G401 (cell line): Measurements from ENCODE around the gene ITIH2. TPM values are rescaled to one million over a fixed set of nuclear protein-coding genes. Genes with fewer than 3 reads are reported as not detected.
"Not testable (repeated sequence)": the region's sequence is repeated elsewhere in the genome, so short reads cannot be mapped to it uniquely, and the experiment has no call there.

ENCODE experiments used
- DNase-seq: peaks from one replicate; pipeline ENCODE4 v3.0.0-alpha.2; 2015; ENCODE audit warnings: low spot score
- in situ Hi-C: cut with HindIII; loops from 2 replicates; pipeline ENCODE4 v1.10.0; 2016; ENCODE audit warnings: low sequenced_read_pairs, mixed read lengths
- total RNA-seq: library from RNA; depleted of rRNA; stranded (reverse); fragments of >200 nt; shearing (Covaris generic); gene quantifications from 2 replicates; pipeline ENCODE4 v1.2.3, GENCODE V29; 2014

Gene ITIH2
- total RNA-seq, 1 experiment from 2014 or later: not detected

DNA sequence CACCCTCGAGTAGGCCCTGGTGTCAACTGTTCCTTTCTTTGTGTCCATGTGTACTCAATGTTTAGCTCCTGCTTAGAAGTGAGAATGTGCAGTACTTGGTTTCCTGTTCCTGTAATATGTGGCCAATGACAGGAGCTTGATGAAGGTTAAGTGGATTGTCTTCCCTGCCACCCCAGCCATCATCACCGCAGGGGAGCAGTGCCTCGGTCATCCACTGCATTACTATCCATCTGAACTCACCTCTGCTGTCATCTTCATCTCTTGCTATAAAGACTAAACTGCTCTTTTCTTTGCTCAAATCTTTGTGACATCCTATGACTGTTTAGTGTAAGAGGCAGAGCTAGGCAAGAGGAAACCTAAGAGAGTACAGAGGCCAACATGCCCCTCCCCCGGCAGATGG, 15.6 kb downstream of the ITIH2 start:
- no peak for DNase-seq
- in situ Hi-C loops: no loop called here

DNA sequence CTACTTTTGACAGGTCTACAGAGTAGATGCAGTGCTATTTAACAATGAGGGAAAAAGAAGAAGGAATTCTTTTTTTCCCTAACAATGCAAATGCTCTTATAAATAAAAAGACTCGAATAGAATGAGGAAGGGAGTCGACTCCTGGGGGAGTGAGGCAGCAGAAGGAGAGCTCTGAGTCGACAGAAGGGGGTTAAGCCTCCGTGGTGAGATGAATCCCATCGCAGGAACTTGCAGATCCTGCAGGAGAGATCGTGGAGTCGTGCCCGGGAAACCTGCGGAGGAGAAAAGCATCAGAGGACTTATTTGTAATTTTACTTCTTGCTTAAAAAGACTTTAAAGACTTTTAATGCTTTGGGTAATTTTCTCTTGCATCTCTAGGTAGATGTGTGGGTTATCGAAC, 17.4 kb downstream of the ITIH2 start:
- in situ Hi-C loops: no loop called here
- no peak for DNase-seq

DNA sequence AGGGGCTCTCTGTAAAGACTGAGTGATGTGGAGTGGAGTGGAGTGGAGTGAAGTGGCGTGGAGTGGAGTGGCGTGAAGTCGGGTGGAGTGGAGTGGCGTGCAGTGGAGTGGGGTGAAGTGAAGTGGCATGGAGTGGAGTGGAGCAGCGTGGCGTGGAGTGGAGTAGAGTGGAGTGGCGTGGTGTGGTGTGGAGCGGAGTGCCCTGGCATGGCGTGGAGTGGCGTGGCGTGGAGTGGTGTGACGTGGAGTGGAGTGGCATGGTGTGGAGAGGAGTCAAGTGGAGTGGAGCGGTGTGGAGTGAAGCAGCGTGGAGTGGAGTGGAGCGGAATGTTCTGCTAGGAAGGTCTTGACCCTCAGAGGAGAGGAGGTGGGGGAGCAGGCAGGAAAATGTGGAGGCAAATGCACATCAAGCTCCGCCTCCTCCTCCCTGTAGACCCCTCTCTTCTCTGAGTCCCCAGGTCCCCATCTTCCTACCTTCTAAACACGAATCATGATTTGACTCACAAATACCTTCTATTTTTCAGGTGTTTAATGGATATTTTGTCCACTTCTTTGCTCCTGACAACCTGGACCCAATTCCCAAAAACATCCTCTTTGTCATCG, 19.9 kb downstream of the ITIH2 start:
- in situ Hi-C loops: no loop called here

DNA sequence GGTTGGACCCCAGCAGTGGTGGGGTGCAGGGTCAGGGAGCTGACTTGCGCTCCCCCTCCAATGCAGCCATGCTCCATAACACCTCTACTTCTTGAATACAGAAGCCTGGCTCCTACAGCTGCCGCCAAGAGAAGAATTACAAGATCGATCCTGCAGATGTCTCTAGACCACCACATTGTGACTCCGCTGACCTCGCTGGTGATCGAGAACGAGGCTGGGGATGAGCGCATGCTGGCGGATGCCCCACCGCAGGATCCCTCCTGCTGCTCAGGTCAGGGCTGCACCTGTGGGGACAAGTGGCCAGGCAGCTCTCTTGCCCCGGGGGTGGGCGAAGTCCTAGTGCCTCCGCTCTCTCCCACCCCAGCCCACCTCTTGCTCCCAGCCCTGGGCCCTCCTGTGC, 31.7 kb downstream of the ITIH2 start:
- in situ Hi-C loops: no loop called here
- no peak for DNase-seq

More for the DNA sequence above, 19.9 kb downstream of the ITIH2 start:
- no peak for DNase-seq

DNA sequence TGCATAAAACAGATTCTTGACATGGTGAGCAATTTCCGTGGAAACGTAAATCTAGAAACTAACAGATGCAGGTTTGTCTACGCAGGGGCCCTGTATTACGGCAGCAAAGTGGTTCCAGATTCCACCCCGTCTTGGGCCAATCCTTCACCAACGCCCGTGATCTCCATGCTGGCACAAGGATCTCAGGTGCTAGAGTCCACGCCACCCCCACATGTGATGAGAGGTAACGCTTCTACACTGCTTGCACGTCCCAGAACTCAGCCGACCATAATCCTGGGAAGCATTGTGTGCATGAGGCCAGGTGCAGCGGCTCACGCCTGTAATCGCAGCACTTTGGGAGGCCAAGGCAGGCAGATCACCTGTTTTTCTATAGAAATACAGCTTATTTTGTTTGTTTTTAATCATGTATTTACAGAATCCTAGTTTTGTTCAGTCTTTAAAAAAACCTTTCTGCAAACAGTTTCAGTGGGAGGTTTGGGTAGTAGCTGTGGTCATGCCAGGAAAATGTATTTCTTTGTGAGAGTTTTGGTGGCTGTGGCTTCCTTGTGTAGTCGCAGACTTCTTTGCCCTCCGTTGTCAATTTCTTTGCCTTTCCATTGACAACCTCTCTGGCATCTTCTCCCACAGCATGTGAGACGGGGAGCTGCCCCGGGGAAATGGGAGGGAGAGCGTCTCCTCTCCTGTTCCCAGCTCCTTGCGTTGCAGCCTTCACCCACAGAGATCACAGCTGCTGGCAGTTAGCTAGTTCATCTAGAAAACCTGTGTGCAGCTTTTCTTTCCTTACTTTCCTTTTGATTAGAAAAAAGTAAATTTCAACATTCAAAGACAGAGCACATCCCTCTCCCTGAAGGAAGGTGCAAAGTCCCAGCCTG, 35.7 kb downstream of the ITIH2 start:
- in situ Hi-C loops: no loop called here
- peak; percentile 9 for DNase-seq

DNA sequence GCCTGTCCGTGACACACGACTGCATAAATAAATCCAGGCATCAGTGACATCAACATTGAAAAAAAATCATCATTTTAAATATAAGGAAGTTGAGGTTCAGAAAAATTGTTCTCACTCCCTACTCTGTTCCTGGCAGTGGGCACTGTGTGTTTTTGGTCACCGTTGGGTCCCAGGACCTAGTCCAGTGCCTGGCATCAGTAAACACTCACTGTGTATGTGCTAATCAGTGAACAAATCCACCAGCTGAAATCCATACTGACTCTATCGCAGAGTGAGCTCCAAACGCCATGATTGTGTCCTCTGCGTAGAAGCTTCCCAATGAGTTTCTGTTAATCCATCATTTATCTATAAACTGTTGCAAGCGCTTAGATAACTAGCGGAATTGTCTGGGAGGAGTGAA, 41.2 kb downstream of the ITIH2 start:
- in situ Hi-C loops: no loop called here

DNA sequence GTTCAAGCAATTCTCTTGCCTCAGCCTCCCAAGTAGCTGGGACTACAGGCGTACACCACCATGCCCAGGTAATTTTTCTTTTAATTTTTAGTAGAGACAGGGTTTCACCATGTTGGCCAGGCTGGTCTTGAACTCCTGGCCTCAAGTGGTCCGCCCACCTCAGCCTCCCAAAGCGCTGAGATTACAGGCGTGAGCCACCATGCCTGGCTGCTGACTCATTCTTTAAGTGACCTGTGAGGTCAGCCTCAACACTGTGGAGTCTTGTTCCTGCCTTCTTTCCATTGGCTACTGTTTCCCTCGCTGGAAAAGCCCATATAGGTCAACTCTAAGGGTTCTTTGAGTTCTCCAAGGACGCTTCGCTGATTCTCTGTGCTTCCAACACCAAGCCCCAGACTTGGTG, 45.5 kb downstream of the ITIH2 start:
- in situ Hi-C loops, DNase-seq: not testable (repeated sequence)

More for the DNA sequence above, 41.2 kb downstream of the ITIH2 start:
- no peak for DNase-seq

DNA sequence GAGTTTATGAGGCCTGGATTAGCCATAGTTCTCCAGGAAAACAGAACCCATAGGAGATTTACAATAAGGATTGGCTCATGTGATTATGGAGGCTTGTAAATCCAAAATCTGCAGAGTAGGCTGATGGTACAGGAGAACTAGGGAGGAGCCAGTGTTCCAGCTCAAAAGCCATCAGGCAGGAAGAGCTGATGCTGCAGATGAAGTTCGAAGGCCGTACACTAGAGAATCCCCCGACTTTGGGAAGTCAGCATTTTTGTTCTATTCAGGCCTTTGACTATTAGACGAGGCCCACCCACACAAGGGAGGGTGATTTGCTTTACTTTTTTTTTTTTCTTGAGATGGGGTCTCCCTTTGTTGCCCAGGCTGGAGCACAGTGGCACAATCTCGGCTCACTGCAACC, 47.1 kb downstream of the ITIH2 start:
- no peak for DNase-seq
- in situ Hi-C loops: no loop called here

DNA sequence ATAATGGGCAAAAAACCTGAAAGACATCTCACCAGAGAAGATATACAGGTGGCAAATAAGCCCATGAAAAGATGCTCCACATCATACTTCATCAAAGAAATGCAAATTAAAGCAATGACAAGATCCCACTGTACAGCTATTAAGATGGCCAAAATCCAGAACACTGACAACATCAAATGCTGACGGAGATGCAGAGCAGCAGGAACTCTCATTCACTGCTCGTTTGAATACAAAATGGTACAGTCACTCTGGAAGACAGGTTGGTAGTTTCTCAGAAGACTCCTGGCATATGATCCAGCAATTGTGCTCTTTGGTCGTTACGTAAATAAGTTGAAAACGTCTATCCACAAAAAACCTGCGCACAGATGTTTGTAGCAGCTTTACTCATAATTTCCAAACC, 49.1 kb downstream of the ITIH2 start:
- no peak for DNase-seq
- in situ Hi-C loops: no loop called here

DNA sequence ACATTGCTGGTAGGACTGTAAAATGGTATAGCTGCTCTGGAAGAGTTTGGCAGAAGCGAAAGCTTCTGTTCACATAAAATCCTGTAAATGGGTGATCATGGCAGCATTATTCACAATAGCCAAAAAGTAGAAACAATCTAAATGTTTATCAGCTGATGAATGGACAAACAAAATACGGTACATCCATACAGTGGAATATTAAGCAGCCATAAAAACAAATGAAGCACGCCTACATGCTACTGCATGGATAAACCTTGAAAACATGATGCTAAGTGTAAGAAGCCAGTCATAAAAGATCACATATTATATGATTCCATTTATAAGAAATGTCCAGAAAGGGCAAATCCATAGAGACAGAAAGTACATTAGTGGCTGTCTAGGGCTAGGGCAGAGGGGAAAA, 52.0 kb downstream of the ITIH2 start:
- in situ Hi-C loops: no loop called here
- no peak for DNase-seq

DNA sequence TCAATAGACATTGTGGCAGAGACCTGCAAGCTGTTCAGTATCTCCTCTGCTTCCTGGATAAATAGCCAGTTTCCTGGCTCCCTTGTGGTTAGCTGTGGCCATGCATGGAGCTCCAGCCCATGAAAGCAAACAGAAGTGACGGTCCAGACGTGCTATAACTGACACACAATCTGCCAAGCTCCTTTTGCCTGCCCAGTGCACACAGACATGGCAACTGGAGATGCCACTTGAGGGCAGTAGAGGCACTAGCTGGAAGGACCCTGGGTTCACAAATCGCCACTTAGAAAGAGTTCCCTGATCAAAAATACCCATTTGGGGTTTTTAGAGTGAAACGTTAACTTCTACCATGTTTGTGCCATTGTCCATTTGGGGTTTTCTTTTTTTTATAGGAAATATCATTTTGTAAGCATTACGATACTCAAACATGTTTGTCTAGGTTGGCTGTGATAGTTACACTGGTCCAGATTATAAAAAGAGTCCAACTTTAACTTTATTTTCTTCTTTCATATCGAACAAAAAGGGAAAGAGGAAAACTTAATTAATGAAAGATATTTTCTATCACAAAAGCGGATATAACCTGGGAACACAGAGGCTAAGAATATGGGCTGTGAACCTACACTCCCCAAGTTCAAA, 53.4 kb downstream of the ITIH2 start:
- DNase-seq: peak; percentile 12
- in situ Hi-C loops: no loop called here

DNA sequence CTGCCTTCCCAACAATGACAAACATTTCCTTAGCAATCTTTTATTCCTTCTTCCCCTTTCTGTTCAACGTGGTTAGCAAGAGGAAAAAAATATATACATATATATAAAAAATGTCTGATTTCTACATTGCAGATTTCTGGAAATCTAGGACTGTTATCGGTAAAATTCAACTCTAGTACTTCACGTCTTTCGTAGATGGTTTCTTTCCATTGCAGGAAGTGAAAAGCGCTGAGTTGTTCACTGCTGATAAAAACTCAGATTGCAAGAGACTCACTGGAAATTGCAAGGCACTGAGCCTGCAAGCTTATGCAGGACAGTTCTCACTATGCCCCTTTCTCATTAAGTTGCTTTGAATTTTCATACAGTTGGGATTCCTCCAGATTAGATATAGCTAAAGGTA, 60.8 kb downstream of the ITIH2 start:
- in situ Hi-C loops: no loop called here

DNA sequence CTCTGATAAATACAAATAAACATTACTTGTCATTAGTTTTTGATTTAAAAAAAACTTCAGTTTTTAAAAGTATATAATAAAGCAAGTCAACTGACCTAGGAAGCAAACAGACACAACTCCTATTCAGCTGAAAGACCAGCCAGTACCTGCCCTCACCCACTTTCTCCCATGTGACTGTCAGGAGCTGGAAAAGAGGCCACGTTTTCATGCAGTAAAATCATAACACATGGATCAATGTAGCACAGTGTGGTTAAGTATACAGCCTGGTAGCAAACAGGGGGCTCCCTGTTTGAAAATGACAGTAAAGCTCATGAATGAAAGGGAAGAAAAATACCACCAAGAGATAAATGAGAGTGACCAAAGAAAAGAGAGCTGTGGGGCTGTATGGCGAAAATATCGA, 63.1 kb downstream of the ITIH2 start:
- no peak for DNase-seq
- in situ Hi-C loops: no loop called here

More for the DNA sequence above, 60.8 kb downstream of the ITIH2 start:
- no peak for DNase-seq

DNA sequence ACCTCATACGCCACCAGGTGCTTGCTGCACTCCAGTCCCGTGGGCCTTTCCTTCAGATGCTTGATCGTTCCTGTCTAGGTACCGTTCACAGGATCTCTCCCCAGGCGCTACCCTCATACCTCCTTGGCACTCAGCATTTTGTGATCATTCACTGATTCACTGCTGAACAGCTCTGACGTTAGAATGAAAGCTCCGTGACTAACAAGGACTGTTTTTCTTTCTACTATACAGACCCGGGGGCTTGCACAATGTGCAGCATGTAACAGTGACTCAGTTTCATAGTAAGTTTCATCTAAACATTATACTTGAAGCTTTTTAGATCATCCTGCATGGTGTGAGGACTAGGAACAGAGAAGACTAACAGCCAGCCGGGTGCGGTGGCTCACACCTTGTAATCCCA, 64.1 kb downstream of the ITIH2 start:
- in situ Hi-C loops: no loop called here
- no peak for DNase-seq

DNA sequence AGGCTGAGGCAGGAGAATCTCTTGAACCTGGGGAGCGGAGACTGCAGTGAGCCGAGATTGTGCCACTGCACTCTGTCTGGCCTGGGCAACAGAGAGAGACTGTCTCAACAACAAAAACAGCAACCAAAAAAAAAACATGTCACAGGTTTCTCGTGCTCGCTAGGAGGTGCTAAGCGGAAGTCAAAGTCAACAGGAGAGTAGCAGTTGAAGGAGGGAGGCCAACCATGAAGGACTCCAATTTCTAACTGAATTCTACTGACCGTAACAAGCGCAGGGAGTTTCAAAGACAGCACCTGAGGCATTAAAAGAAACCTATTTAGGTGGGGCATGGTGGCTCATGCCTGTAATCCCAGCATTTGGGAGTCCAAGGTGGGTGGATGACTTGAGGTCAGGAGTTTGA, 65.3 kb downstream of the ITIH2 start:
- in situ Hi-C loops: no loop called here
- DNase-seq: no peak

DNA sequence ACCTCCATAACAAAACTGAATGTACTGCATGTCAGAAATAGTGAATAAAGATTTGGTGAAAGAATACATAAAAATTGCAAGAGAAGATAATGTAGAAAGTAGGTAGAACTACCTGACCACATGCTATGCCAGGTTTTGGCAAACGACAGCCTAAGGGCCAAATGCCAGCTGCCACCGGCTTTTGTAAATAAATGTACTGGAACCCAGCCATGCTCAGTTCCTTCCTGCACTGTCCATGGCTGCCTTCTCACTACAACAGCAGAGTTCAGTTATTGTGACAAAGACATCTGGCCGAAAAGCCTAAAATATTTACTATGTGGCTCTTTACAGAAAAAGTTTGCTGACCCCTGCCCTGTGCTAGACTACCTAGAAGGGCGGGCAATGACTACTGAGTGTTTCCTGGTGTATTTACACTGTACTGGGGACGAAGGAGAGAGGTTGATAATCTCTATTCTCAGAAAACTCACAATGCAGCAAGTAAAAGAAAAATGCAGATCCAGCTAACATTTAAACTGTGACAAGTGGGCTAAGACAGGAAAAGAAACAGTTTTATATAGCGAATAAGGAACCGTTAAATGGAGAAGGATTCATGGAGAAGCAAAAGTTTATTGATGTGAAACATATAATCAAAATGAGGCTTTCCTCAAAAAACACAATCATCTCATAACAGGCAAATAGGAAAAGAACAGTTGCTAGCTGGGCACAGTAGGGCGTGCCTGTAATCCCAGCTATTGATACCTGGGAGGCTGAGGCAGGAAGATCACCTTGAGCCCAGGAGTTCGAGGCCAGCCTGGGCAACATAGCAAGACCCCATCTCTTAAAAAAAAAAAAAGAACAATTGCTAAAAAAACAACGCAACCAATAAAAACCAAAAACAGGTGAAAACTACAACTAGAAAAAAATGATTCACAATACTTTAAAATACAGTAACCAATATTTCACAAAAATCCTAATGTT, 71.0 kb downstream of the ITIH2 start:
- in situ Hi-C loops: no loop called here
- DNase-seq: peak; percentile 93

DNA sequence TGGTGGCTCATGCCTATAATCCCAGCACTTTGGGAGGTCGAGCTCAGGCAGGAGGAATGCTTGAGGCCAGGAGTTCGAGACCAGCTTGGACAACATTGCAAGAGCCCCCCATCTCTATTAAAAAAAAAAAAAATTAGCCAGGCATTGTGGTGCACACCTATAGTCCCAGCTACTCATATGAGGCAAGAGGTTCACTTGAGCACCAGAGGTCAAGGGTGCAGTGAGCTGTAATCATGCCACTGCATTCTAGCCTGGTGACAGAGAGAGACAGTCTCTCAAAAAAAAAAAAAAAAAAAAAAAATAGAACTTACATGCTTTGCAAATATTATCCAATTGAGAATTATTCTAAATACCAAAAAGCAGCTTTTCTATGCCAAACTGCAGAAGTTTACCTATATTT, 73.7 kb downstream of the ITIH2 start:
- DNase-seq: no peak
- in situ Hi-C loops: no loop called here

DNA sequence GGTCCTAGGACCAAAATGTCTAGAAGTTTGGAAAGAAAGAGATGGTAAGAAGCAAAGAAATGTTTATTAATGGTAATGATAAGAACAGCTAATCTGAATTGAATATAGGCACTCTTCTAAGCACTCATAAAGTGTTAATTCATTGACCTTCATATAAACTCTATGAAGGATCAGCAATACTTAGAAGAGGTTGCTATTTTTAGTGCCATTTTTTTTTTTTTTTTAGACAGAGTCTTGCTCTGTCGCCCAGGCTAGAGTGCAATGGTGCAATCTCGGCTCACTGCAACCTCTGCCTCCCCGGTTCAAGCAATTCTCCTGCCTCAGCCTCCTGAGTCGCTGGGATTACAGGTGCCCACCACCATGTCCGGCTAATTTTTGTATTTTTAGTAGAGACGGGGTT, 79.1 kb downstream of the ITIH2 start:
- DNase-seq, in situ Hi-C loops: not testable (repeated sequence)

DNA sequence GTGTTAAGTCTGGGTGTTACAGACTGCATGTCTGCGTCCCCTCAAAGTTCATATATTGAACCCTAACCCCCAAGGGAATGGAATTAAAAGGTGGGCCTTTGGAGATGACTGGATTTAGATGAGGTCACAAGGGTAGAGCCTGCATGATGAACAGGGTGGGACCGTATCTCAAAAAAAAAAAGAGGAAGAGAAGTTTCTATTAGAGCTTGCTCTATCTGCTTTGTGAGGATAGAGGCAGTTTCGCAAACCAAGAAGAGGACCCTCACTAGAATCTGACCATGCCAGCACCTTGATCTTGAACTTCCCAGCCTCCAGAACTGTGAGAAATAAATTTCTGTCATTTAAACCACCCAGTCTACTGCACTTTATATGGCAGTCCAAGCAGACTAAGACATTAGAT, 83.3 kb downstream of the ITIH2 start:
- in situ Hi-C loops: no loop called here
- no peak for DNase-seq
